Stimulated activated CD4-positive, alpha-beta T cell treated with anti-CD3 and anti-CD28 coated beads, Interleukin-2, amount 100 ng/mL, for 48 hours (primary cell): ENCODE measurements around the gene SYNDIG1L.
"Not testable (repeated sequence)": the region's sequence is repeated elsewhere in the genome, so short reads cannot be mapped to it uniquely, and the experiment has no call there.

Experiments used
- DNase-seq, 2 donors: peaks; one replicate each; pipeline ENCODE4 v3.0.0-alpha.2; 2020

Gene SYNDIG1L

DNA sequence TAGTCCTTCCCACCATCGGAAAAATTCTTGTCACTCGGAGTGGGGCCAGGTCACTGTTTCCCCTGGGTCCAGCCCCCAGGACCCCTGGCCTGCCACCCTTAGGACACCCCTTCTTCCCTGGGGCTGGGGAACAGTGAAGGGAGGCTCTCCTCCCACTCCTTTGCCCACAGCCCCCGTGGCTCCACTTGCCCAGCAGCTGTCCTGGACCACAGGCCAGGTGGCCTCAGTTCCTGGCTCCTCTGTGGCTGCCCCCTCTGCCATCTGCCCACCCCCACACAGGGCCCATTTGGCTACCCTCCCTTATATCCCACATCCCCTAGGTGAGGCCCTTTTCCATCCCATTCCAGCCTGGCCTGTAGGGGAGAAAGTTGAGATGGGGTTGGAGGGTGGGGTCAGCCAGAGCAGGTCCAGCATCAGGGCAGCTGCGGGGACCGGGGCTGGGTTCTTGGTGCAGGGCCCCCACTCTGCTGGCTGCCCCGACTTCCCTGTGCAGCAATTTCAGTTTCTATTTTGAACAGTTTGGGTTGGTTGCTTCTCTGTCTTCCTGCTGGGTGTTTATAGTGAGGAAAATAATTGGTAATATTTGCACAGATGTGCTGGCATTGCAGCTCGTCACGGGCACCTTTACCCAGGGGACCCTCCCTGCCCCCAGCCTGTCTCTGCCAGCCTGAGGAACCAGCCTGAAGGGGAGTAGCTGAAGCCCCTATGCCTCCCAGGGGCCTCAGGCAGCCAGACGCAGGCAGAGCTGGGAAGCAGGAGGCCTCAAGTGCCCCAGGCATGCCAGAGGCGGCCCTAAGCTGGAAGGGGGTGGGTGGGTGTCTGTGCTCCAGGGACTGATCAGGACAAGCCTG lies 23.4 kb downstream of the SYNDIG1L start:
- no peak for DNase-seq

DNA sequence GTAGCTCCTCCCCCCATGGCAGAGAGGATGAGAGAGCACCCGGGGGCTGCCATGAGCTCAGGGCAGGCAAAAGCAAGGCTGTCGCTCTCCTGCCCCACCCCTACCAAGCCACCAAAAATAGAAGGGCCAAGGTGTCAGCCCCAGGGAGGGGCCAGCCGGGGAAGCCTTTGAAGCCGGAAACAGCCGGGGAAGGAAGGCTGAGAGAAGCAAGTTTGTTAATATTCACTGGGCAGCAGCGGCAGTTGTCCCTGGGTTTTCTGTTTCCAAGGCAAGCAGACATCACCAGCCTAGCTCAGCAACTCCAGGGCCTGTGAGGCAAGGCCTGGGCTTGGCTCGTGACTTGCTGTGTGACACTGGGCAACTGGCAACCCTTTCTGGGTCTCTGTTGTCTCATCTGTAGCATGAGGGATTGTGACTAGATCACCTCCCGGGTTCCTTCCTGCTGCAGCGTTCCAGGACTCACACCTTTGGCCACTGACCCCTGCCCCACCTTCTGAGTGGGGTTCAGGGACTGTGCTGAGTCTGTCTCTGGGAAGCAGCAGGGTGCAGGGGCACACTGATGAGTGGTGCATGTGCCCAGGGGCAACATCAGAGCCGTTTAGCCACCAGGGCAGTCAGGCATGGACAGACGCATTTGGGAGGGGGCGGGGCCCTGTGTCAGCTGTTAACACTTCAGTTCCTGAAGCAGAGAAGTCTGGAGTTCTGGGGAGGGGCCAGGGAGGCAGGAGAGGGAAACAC lies 24.3 kb downstream of the SYNDIG1L start:
- DNase-seq: peak; percentile 21 to 30

DNA sequence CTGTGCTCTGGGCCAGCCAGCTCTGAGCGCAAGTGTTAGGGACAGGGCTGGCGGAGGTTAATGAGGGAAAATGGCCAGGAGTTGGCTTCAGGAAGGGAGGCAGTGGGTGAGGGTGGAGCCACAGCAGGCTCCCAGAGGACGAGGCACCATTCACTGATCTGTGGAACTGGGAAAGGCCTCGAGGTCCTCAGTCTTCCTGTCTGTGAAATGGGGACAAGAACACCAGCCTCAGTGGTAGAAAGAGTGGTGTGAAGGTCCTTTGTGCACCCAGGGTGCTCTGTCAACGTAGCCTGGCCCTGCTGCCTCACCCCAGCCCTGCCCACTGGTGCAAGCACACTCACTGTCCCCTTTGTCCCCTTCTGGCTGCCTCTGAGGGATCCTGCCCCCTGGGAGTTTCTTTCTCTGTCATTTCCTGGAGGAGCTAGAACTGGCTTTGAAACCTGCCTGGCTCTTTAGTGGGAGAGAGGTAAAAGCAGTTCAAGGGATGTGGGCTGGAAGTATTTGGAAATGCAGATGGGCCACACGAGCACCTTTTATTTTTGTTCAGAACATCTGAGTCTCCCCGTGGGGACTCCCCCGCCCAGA lies 25.0 kb downstream of the SYNDIG1L start:
- no peak for DNase-seq

DNA sequence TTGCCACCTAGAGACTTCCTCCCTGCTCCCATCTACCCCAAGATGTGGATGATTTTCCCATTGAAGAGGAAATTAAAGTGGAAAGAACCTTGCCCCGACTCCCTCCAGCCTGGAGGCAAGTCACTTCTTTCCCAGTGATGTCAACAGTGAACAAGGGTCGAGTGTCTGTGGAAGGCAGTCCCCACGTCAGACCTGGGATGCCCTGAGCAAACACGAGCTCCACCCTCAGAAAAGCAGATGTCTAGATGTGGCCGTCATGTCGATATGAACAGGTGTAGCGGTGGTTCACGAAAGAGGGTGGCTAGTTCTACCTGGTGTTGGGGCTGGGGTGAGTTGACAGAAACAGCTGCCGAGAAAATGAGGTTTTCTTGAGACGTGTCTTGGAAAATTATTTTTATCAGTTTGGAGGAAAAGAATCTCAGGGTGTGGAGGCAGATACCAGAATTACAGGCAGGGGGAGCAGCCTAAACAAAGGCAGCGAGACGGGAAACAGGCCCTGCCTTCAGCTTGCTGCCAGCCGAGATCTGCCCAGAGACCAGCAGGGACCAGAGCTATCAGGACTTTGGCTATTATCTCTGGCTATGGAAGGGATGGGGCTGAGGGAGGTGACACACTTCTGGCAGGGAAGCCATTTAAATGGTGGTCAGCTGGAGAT lies 25.9 kb downstream of the SYNDIG1L start:
- no peak for DNase-seq

DNA sequence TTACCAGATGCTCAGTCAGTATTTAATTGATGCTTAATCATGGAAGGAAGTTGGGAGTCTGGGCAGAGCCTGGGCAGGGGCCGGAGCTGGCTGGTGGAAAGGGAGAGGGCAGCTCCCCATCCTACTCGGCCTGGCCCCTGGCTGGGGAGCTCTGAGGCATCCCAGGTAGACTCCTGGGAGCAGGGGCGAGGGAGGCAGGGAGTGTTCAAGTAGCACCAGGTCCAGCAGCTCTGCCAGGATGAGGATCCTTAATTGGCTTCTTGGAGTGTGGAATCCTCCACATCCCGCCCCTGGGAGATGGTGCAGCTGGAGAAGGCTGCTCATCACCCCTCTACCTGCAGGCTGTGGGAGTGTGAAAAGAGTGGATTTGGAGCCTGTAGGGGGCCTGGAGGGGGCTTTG lies 30.9 kb downstream of the SYNDIG1L start:
- DNase-seq: no peak

DNA sequence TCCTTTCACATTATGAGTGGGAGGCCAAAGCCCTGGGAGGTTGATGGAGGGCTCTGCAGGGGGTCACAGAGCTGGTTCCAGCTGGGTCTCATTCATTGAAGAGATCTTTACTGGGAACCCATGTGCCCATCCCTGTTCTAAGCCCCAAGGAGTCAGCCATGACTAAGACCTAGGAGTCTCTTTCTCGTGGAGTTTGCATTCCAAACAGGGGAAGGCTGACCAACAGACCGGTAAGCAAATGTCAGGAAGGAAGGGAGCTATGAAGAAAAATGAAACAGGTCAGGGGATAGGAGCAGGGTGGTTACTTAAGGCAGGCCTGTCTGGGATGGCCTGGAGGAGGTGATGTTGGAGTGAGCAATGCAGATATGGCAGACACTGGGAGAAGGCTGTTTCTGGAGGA lies 31.5 kb downstream of the SYNDIG1L start:
- no peak for DNase-seq

DNA sequence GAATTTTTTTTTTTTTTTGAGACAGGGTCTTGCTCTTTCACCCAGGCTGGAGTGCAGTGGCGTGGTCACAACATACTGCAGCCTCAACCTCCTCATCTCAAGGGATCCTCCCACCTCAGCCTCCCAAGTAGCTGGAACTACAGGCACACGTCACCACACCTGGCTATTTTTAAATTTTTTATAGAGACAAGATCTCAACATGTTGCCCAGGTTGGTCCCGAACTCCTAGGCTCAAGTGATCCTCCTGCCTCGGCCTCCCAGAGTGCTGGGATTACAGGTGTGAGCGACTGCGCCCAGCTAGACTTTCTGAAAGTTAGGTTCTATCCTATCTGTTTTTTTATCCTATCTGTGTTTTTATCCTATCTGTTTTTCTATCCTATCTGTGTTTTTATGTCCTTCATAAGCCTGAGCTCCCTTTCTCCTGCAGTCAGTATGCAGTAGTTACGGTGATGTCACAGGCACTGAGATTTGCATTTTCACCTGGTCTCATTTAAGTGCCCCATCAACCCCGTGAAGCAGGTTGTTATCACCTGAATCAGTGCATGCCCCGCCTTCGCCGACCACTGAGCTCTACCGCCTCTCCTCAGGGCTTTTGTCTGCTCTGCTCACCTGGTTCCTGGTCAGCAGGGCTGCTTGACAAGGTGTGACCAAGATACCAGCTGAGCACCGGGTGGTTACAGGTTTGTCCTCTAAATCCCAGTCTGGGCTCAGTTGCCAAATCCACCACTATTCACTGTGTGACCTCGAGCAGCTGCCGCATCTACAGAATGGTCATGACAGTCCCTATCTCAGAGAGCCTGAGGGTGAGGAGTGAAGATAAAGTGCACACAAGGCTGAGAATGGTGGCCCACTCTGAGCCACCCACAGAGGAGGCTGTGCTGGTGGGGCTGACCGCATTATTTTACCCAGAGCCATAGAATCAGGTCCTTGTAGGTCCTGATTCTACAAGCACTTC lies 33.1 kb downstream of the SYNDIG1L start:
- no peak for DNase-seq

DNA sequence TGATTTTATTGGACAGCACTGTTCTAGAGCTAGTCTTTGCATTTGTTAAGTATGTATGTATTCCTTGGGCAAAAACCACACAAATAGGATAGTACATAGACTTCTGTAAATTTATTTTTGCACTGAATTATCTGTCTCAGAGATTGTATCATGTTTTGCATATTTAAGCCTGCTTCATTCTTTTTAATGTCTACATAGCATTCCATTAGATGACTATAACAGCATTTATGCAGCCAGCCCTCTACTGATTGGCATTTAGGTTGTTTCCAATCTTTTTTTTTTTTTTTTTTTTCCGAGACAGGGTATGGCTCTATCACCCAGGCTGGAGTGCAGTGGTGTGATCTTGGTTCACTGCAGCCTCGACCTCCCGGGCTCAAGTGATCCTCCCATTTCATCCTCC lies 34.5 kb downstream of the SYNDIG1L start:
- no peak for DNase-seq

DNA sequence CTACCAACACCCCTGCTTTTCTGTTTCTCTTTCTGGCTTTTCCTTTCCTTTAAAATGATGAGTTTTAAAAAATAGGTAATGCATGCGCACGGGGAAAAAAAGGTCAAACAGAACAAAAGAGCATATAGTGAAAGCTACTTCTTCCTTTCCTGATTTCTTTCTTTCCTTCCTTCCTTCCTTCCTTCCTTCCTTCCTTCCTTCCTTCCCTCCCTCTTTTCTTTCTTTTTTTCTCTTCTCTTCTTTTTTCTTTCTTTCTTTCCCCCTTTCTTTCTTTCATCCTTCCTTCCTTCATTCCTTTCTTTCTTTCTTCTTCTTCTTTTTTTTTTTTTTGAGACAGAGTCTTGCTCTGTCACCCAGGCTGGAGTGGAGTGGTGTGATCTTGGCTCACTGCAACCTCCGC lies 35.5 kb downstream of the SYNDIG1L start:
- DNase-seq: not testable (repeated sequence)

DNA sequence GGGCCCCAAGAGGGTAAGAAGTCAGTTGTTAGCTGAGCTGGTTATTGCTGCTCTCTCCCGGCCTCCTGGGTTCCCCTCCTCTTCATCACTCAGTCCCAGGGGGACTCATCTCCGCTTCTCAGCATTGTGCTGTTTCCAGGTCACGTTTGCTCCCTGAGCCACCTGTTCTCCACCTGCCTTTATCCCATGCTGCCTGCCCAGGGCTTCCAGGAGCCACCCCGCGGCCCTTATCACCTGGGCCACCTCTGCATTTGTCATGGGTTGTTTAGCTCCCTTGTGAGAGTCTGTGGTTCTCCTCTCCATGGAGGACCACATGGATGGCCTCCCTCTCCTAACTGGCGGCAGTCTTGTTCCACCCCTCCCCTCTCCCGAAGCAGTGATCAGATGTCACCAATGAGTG lies 36.0 kb downstream of the SYNDIG1L start:
- DNase-seq: no peak

DNA sequence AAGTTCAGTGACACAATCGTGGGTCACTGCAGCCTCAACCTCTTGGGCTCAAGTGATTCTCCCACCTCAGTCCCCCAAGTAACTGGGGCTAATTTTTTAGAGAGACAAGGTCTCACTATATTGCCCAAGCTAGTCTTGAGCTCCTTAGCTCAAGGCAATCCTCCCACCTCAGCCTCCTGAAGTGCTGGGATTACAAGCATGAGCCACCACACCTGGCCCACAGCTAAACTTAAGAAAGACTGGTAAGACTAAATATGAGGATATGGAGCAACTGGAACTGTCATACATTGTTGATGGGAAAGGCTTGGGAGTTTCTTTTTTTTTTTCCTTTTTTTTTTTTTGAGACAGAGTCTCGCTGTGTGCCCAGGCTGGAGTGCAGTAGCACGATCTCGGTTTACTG lies 43.8 kb downstream of the SYNDIG1L start:
- DNase-seq: no peak

DNA sequence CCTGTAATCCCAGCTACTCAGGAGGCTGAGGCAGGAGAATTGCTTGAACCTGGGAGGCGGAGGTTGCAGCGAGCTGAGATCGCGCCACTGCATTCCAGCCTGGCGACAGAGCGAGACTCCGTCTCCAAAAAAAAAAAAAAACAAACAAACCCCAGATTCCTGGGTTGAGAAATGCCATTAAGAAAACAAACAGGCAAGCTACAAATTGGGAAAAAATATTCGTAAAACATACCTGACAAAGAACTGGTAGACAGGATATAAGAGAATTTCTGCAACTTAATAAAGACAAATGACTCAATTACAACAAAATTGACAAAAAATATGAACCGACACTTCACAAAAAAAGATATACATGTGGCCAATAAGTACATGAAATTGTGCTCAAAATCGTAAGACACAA lies 44.4 kb downstream of the SYNDIG1L start:
- not testable (repeated sequence) for DNase-seq

DNA sequence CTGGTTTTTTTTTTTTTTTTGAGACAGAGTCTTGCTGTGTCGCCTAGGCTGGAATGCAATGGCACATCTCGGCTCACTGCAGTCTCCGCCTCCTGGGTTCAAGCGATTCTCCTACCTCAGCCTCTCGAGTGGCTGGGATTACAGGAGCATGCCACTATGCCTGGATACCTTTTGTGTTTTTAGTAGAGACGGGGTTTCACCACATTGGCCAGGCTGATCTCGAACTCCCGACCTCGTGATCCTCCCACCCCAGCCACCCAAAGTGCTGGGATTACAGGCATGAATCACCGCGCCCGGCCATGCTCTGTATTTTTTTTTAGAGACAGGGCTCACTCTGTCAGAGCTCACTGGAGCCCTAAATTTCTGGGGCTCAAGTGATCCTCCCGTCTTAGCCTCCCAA lies 45.2 kb downstream of the SYNDIG1L start:
- no peak for DNase-seq

DNA sequence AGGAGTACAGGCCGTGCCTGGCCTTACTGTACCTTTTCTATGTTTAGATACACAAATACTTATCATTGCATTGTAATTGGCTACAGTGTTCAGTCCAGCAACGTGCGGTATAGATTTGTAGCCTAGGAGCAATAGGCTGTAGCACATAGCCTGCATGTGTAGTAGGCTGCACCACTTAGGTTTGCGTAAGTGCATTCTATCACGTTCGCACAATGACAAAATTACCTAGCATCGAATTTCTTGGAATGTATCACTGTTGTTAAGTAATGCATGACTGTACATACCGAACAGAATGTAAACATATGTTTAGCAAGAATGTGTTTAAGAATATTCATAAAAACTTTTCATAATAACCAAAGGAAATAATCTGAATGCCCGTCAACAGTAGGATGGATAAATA lies 45.8 kb downstream of the SYNDIG1L start:
- DNase-seq: no peak

DNA sequence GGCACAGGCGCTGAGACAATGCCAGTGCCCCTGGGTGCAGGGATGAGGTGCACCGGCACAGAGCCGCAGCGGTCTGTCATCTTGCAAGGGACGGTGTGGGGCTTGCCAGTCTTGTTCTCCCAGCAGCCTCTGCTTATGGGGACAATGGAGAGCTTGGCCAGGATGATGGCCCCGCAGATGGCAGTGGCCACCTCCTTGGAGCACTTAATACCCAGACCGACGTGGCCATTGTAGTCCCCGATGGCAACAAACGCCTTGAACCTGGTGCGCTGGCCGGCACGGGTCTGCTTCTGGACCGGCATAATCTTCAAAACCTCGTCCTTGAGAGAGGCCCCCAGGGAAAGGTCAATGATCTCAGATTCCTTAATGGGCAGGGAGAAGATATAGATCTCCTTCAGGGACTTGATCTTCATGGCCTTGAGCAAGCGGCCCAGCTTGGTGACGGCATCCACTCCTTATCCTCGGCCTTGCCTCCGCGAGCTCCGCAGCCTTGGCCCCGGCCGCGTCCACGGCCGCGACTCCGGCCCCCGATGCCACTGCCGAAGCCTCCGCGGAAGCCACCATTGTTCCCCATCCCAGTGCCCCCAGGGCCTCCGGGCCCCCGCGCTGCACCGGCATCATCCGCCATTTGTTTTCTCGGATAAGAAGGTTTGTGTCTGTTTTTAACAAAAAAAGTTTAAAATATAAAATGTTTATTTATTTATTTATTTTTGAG lies 47.9 kb downstream of the SYNDIG1L start:
- DNase-seq: no peak

DNA sequence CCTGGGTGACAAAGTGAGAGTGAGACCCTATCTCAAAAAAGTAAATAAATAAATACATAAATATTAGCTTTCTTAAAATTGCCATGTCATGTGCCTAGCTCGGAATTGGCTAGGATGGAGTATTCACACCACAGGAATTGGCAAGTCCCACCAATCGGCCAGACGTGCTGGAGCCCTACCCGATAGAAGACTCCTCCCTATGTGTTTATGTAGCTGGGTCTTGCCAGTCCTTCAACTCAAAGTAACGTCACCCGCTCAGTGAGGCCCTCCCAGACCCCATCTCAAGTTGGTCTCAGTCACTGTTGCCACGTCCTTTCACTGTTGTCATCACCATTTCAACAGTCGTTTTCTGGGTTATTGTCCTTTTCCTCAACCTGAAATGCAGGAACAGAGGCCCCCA lies 57.6 kb downstream of the SYNDIG1L start:
- no peak for DNase-seq

DNA sequence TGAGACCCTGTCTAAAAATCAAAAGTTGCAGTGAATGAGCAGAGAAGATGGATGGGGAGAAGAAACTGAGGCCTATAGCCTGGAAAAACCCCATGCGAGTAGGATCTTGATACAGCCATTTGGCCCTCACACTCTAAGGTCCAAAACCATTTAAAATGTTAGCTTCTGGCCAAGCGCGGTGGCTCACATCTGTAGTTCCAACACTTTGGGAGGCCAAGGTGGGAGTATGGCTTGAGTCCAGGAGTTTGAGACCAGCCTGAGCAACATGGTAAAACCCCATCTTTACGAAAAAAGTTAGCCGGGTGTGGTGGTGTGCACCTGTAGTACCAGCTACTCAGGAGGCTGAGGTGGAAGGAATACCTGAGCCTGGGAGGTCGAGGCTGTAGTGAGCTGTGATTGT lies 58.0 kb downstream of the SYNDIG1L start:
- DNase-seq: no peak

DNA sequence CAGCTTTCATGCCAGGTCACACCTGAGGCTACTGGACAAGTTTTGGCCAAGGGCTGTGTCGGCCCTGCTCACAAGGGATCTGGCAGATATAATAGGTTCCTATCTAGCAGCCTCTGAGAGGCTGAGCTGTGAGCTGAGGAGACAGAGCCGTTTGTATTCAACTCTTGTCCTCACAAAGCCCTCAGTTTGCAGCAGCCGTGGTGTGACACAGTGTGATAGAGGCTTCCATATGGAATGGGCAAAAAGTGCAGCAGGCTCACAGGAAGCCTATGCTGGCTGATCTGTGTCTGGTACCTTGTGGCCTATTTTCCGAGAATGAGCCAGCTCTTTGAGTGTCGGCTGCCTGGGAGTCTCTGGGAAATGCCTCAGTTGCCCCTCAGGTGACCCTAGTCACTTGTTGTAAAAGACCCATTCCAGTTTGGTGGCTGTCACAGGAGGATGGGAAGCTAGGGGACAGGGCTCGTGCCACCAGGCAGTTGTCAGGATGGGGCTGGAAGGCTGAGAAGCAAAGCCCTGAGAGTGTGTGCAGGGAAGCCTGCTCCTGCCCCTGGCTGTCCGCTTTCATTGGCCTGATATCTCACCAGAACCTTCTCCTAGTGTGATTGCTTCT lies 61.6 kb downstream of the SYNDIG1L start:
- DNase-seq: no peak

DNA sequence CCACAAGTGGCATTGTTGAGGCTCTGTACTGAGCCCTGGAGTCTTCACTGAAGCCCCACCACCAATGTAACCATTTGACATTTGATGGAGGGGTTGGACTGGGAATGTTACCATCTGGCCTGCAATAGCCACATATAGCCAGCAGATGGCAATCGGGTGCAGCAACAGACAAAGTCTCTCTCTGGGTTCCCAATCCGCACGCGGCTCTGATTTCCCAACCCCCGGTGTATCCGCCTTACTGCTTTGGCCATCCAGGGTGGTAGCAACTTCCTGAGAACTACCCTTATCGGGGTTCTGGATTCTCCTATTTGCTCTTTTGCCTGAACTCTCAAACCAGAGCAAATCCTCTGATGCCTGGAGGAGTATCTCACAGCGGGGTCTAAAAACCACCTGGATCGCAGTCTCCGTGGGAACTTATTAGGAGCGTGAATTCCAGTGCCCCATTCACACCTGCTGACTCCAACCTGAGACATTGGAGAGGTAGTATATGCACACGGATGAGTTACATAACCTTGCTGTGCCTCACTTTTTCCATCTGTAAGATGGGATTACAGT lies 63.6 kb downstream of the SYNDIG1L start:
- peak; percentile 59 to 62 for DNase-seq

DNA sequence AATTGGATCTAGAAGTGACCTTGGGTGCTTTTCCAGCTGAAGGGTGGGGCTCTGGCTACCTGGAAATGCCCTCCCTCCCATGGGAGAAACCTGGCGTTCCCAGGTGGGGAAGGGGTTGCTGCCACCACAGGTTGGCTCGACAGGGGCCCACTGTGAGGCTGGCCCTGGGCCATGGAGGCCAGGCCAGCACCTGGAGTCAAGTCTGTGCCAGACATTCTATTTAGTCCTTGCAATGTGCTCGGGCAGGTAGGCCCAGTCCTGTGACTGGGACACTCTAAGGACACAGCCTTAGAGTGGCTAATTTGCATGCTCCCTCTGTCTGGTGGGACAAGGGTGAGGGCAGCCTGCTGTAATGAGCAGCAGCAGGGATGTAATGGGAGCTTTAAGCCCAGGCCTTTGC lies 65.8 kb downstream of the SYNDIG1L start:
- no peak for DNase-seq
